Ramos (cell line): ENCODE measurements around the gene VIPR2.

ENCODE experiments used
- in situ Hi-C: fragments of 300-500 bp; cut with MboI; formaldehyde crosslinking; loops from one replicate; pipeline ENCODE4 v1.14.3; 2022; ENCODE audit warnings: low sequenced_read_pairs; ENCODE audit not compliant: unreplicated experiment

The VIPR2 gene

DNA sequence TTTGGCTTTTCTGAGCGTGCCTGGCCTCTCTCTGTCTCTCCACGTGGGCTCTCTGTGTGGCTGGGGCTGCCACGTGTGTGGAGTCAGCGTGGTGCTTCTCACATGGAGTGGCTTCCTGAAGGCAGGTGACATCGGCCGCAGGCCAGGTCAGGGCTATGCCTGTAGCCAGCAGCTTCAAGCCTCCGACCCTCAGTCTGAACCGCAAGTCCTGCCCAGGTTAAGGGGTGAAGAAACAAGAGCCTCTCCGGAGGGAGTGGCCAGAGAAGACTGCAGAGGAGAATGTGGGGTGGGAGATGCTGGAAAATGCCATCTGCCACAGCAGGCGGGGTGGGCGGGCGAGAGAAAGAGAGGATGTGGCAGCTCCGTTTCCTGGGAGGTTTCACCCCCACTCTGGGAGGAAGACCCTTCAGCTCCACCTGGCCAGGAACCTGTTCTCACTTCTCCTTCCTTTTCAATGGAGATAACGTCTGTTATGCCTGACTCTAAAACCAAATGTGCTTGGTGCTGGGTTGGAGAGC is 14.3 kb upstream of the VIPR2 start:
- in situ Hi-C loops, result no loop called here

DNA sequence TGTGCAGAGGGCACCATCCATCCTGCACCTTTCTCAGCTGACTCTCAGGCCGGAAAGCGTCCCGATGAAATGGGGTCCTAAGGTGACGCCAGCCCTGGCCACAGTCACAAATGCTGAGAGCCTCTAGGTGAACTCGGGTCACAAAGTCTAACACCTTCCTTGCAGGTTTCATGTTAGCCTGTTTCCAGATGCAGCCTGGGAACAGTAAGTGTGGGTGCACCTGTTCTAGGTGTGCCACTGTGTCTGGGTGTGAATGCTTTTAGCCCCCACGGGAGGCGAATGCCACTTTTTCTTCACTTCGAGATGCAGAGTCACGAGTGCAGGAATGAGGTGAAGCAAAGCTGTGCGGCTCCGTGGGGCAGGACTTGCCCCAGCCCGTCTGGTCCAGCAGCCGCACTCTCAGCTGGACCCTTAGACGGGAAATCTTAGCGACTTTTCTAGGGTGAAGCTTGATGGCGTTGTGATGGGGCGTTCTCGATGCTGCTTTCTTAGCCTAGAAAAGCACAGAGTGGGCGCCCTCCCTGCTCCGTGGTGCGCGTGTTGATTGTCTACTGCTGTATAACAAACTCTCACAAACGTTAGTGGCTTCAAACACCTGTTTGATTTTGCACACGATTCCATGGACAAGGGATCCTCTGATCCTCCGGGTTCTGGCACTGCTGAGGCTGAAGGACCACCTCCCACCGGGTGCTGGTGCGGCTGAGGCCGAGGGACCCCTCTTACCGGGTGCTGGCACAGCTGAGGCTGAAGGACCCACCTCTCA is 13.6 kb upstream of the VIPR2 start:
- in situ Hi-C loops, result no loop called here

DNA sequence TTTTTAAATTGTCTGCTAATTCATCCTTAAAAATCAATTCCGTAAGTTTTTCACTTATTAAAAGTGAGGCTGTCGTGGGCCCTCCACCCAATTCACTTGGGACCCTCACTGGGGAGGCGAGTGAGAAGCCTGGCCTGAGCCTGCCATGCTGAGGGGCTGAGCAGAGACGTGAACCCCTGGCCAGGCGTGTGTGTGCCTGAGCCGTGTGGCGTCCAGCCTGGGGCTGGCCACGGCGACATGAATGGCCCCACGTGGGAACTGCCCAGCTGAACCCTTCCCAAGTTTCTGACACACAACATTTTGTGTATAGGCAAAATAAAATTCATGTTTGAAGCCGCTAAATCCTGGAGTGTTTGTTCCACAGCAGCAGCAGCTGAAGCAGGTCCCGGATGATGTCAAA is 13.0 kb upstream of the VIPR2 start:
- in situ Hi-C loops, result no loop called here

DNA sequence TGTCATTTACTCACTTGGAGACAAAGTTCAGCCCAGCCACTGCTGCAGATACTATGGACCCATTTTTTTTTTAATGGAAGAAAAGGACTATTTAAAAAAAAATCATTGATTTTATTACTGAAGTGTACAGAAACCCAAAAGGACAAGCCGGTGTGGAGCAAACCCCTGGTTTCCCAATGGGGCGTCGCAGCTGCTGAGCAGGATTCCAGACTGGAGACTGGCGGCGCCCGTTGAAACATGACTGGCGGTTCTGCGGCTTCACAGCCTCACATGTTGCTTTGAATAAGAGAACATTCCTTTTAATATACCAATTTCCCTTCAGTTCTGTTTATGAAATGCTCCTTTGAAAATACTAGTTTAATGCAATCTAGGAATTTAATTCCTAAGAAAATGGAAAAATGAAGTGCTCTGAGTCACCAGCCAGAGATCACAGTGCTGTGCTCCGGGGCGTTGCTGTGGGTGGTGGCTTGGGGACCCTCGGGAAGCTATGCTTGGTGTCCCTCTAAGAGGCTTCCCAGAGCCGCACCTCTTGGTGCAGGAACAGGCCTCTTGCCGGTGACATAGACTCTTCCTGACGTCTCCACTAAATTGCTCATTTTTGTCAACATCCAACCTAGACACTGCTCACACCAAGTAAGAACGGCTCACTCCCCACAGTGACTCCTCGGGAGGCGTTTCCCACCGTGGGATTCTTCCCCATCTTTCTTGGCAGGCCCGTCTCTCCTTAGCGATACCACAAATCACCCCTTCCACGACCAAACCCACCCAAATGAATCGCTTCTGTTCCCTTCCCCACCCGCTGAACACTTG is 12.0 kb upstream of the VIPR2 start:
- in situ Hi-C loops, result no loop called here

DNA sequence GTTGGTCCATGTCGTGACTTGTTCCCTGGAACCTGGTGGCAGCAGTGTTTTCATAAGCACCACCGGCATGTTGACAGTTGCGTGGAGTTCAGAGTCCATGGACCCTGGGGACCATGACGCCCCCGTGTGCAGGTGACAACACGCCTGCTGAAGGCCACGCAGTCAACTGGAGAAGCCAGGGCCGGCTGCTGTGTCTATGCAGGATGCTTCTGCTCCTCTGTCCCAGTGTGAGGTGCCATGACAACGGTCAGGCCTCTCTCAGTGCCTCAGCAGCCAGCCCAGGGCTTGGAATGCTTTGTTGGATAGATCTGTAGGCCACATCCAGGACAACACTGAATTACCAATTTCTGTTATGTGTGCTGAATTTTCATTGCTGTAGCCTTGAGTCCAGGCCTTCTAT is 10.7 kb upstream of the VIPR2 start:
- in situ Hi-C loops, result no loop called here

DNA sequence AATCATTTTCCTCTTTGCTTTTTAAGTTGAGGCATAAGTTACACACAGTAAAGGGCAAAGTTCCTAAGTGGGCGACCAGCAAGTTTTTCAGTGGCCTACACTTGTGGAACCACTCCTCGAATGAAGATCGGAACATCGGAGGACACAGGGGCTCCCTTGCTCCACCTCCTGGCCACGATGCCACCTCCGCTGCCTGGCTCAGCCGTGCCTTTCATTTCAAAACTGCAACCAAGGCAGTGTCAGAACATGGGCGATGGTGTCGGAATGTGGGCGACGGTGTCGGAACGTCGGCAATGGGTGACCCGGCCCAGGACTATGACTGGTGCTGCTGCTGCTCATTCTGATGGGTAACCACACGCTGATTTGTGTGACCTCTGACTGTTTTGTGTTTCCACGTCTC is 9.6 kb upstream of the VIPR2 start:
- in situ Hi-C loops, result no loop called here

DNA sequence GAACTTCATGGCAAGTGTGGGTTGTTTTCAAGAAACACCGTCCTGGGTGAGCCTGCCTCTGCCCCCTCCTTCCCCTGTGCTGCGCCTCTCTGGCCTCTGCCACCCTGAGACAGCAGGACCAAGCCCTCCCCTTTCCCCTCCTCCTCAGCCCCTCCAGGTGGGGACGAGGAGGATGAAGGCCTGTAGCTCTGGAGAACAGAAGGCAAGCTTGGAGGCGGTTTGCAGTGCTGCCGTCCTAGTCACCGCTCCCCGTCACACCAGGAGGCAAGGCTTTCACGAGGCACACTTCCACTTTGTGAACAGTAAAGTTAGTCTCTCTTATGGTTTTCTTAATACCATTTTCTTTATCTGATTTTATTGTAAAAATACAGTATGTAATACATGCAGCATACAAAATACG is 8.8 kb upstream of the VIPR2 start:
- in situ Hi-C loops, result no loop called here

DNA sequence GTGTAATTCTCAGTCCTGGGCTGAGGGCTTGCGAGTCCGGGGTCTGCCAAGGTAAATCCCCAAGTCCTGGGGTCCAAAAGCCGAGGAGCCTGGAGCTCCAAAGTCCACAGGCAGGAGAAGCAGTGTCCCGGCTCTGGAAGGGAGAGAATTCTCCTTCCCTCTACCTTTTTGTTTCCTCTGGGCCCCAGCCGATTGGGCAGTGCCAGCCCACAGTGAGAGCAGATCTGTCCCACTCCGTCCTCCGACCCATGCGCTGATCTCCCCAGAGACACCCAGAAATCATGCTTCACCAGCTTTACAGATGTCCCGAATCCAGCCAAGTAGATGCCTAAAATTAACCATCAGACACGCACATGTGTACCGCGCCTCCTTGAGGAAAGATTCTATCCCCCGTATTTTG is 8.1 kb upstream of the VIPR2 start:
- in situ Hi-C loops, result no loop called here

DNA sequence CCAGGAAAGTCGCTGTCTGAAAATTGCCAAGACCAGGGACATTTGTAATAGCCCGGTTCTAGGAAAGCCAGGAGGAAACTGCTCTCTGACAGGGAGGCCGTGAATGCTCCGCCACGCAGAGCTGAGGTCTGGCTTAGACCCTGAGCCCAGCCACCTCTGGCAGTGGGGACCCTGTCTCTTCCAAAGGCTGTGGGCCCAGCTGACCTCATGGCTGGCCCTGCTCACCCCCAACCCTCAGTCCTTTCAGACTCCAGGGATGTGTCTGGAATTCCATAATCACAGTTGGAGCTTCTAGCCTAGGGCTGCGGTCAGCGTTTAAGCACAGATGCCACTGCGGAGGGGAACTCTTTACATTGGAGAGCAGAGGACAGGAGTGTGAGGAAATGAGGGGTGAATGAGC is 6.6 kb upstream of the VIPR2 start:
- in situ Hi-C loops, result no loop called here

DNA sequence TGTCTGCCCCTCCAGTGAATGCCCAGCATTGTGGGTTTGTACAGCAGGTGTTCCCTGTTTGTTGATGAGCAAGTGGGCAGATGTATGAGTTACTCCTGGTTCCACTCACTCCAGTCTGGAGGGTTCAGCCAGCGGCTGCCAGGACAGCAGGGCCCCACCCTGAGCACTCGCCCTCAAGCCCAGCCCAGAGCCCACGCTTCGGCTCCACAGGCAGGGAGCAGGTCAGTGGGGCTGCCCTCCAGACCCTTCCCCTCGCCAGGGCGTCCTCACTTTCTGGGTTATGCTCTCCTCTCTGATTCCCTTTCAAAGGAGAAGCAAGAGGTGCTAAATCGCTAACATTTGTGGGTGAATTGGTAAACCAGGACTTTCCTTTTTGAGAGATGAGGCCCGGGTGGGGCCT is 4.8 kb upstream of the VIPR2 start:
- in situ Hi-C loops, result no loop called here

DNA sequence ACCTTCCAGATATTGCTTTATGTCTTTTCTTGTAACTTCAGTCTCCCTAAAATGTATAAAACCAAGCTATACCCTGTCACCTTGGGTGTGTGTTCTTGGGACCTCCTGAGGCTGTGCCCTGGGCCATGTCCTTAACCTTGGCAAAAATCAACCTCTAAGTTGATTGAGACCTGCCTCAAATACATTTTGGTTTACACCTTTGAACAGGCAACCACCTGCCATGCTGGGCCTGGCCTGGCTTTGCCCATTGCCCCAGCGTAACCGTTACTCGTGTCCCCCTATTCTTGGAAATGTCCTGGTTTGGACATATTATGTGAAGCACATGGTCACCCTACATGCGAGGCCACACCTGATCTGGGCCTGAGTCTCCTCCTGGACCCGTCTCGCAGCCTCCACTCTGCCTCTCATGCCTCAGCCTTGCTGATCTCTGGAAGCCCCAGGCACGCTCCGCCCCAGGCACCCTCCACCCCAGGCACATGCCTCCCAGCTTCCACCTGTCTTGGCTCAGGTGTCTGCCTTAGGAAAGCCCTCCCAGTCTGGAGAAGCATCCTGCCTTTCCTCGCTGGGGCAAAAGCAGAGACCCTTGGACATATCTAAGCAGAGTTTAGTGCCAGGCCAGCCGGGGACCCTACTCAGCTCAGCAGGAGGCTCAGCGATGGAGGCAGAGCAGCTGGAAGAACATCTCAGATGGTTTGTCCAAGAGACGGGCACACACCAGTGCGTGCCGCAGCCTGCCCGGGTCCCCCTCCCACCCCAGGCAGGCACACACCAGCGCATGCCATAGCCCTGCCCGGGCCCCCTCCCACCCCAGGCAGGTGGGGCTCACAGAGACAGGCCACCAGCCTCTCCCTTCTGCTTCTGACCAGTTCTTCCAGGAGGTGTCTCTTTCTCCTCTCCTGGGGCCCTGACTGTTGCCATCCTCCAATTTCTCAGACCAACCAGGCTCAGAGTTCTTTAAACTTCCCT is 4.0 kb upstream of the VIPR2 start:
- in situ Hi-C loops, result no loop called here

DNA sequence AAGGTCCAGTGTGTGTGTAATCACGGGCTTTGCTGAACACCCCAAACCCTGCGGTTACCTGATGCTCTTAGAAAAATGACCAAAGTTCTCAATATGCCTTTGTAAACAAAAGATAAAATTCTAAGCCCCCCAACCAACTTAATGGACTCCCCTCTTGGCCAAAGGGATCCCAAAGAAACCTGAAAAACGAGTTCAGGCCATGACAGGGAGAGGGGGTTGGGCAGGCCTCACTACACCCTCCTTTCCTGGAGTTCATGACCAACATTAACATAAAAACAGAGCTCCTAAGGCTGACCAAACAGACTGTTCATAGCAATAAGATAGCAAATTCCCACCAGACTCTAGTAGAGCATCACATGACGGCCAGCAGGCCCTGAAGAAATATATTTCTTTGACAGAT is 3.0 kb upstream of the VIPR2 start:
- in situ Hi-C loops, result no loop called here

DNA sequence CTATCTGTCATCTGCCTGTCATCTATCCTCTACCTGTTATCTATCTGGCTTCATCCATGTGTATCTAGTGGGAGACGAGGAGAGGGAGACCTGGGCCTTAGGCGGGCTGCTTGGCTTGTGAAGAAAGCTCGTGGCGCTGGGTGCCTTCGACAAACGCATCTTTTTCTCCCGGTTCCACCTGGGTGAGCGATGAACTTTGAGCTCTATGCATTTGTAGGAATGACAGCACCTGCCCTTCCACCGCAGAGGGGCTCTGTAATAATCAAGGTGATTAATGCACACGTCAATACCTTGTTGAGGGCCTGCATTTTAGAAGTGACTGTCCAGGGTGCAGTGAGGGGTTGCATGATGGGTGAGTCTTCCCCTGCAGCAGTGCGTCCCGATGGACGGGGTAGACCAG is 2.6 kb upstream of the VIPR2 start:
- in situ Hi-C loops, result no loop called here

DNA sequence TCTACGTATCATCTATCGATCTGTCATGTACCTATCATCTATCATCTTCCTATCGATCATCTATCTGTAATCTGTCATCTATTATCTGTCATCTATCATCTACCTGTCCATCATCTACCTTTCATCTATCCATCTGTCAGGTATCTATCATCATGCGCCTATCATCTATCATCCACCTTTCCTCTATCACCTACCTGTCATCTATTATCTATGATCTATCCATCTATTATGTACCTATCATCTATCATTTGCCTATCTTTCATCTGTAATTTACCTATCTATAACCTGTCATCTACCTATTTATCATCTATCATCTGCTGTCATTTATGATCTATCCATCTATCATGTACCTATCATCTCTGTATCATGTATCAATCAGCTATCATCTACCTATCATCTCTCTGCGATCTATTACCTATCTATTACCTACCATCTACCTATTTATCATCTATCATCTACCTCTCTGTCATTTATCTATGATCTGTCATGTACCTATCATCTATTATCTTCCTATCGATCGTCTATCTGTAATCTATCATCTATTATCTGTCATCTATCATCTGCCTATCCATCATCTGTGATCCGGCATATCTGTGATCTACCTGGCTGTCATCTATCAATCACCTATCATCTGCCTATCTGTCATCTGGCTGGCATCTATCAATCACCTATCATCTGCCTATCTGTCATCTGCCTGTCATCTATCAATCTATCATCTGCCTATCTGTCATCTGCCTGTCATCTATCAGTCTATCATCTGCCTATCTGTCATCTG is 1.6 kb upstream of the VIPR2 start:
- in situ Hi-C loops, result no loop called here

DNA sequence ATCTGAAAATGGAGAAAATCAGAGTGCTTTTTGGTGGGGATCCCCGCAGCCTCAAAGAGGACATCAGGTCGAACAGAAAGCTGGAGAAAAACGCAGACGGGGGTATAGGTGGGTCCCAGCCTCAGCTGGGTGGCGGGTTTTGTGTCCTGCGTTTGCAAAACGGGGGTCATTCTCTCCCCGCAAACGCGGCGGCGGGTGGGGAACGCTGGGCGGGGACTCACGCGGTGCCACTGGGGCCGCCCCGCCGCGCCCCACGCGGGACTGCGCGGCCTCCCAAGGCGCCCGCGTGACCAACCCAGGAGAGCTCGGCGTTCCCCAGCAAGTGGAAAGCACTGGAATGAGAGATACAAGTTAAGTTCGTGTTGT is 806 bp upstream of the VIPR2 start:
- in situ Hi-C loops, result no loop called here

DNA sequence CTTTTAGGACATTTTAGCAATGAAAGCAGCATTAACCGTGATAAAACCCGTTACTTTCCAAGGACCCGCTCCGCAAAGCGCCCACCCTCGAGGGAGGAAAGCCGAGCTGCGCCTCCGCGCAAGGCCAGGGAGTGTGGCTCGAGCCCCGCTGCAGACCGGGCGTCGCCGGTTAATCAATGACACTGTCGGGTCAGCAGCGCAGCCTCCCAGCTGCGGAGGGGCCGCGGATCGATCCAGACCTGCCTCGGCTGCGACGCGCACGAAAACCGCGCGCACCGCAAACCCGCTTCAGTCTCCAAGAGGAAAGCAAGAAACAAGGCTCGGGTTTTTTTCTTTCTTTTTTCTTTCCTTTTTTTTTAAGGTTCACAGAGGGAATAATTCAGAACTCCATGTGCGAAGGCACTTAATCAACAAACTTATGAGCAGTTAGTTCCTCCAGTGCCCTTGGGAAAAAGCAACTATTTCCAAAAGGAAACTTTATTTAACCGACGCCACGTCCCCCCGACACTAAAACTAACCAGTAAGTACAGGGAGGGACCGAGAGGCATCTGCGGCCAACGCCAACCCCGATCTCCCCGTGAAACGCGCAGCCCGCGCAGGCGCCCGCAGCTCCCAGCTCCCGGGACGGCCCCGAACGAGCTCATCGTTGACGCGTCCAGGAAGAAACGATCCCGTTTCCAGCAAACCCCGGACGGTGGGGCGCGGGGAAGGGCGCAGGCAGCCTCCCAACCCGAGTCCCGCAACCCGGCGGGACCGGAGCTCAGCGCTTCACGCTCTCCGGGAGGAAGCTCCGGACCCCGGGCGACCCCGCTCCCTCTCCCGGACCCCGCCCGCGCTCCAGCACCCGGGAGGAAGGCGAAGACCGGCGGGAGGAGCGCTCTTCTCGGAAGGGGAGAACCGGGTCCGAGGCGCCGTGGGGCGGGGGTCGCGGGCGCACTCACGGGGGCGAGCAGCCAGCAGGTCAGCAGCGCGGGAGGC is 598 bp downstream of the VIPR2 start:
- in situ Hi-C loops, result no loop called here

DNA sequence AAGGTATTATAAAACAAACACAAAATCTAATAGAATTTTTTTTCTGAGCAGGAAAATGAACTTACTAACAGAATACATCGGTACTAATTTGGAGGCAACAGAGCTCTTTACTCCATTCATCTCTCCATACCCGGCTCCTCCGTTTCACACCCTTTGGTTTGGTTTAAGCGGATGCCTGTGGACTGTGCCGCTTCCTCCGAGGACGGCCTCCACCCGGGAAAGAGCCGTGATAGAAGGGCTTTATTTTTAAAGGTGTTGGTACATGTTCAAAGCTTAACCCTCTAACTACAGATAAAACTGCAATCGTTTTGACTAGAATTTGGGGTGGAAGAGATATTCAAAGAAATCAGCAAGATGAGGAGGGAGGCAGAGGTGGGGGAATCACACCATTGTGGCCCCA is 1.9 kb downstream of the VIPR2 start:
- in situ Hi-C loops, result no loop called here

DNA sequence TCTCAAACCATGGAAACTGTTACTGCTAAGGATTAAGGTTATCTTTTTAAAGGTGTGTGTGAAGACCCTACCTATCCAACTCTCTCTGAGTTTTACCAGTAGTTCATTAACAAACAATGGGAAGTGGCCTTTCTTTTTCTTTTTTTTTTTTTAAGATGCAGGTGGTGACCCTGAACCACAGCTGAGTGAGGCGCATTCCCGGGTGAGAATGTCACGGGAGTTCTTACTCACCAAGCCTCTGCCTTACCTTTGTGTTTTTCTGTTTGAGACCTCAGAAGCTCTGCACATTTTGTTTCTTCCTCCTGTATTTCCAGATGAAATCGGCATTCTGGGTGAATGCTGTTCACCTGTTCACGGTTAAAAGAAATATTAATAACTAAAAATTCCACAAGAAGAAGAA is 2.5 kb downstream of the VIPR2 start:
- in situ Hi-C loops, result no loop called here

DNA sequence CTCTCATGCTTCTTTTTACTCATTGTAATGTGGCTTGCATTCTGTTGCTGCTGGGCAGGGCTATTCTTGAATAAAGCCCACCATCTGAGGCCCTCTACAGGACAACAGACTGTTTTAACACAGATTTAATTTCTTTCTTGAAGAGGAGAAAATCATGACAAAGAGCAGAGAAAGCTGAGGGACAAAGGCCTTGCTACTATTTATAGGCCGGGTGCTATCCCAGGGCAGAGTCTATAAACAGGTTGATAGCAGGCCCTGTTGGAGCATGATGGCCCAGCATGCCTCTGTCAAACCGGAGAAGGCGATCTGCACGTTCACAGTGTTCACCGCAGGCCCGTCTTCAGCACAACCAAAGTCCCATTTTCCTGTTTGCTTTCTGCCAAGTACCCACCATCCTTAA is 3.0 kb downstream of the VIPR2 start:
- in situ Hi-C loops, result no loop called here
